HS-5 (cell line): ENCODE data around the gene NAB2.
"Not testable (repeated sequence)": the region's sequence is repeated elsewhere in the genome, so short reads cannot be mapped to it uniquely, and the experiment has no call there.

ENCODE experiments used
- DNase-seq: peaks from one replicate; pipeline ENCODE4 v3.0.0-alpha.2; 2012; ENCODE audit warnings: low read depth

NAB2 gene

GRCh38 chr12:57112492-57113294 is 23.8 kb downstream of the NAB2 start:
- DNase-seq = no peak

GRCh38 chr12:57116580-57117281 is 27.8 kb downstream of the NAB2 start:
- DNase-seq = no peak

- DNase-seq = no peak
Measured at GRCh38 chr12:57118711-57119271, 29.9 kb downstream of the NAB2 start.

GRCh38 chr12:57119294-57120085 is 30.6 kb downstream of the NAB2 start:
- no peak for DNase-seq

GRCh38 chr12:57120718-57121117 is 31.8 kb downstream of the NAB2 start:
- DNase-seq = not testable (repeated sequence)

- no peak for DNase-seq
Measured at GRCh38 chr12:57123813-57124212, 34.9 kb downstream of the NAB2 start.

- no peak for DNase-seq
Measured at GRCh38 chr12:57124261-57124877, 35.5 kb downstream of the NAB2 start.

- no peak for DNase-seq
Measured at GRCh38 chr12:57126061-57126460, 37.1 kb downstream of the NAB2 start.

- no peak for DNase-seq
Measured at GRCh38 chr12:57126561-57126960, 37.6 kb downstream of the NAB2 start.

GRCh38 chr12:57127101-57127725 is 38.3 kb downstream of the NAB2 start:
- no peak for DNase-seq

- DNase-seq = no peak
Measured at GRCh38 chr12:57127726-57128518, 39.0 kb downstream of the NAB2 start, which contains the start of gene LRP1. LRP1 (plus strand) TSS chr12:57128483; CDS start chr12:57128965, 482 bp downstream.

GRCh38 chr12:57128519-57129247 is 39.8 kb downstream of the NAB2 start:
- DNase-seq = no peak

GRCh38 chr12:57129321-57129842 is 40.5 kb downstream of the NAB2 start:
- DNase-seq = no peak

- DNase-seq = no peak
Measured at GRCh38 chr12:57129889-57130288, 41.0 kb downstream of the NAB2 start.

GRCh38 chr12:57130941-57131340 is 42.0 kb downstream of the NAB2 start:
- no peak for DNase-seq

GRCh38 chr12:57131896-57132744 is 43.2 kb downstream of the NAB2 start:
- no peak for DNase-seq

GRCh38 chr12:57133013-57133569 is 44.2 kb downstream of the NAB2 start:
- no peak for DNase-seq

GRCh38 chr12:57133916-57134315 is 45.0 kb downstream of the NAB2 start:
- DNase-seq = no peak
